Activated CD4-positive, alpha-beta T cell treated with anti-CD3 and anti-CD28 coated beads, Interleukin-2, amount 50 U/mL, for 1 hour (primary cell): ENCODE measurements around the gene LRRC27.

Source experiments
- DNase-seq: peaks from one replicate; pipeline ENCODE4 v3.0.0-alpha.2; 2020

LRRC27 gene

GRCh38 chr10:132417957-132418441, 86.0 kb downstream of the LRRC27 start:
- DNase-seq = no peak

GRCh38 chr10:132418527-132419416, 86.8 kb downstream of the LRRC27 start:
- no peak for DNase-seq

GRCh38 chr10:132419538-132420468, 87.8 kb downstream of the LRRC27 start:
- no peak for DNase-seq

GRCh38 chr10:132420469-132420980, 88.5 kb downstream of the LRRC27 start:
- DNase-seq = no peak

- no peak for DNase-seq
These were observed 89.2 kb downstream of the LRRC27 start for GRCh38 chr10:132420981-132421846.

- DNase-seq = no peak
These were observed 90.1 kb downstream of the LRRC27 start for GRCh38 chr10:132421847-132422751.

- DNase-seq = no peak
These were observed 91.2 kb downstream of the LRRC27 start for GRCh38 chr10:132422903-132423825.

- DNase-seq = no peak
These were observed 92.2 kb downstream of the LRRC27 start for GRCh38 chr10:132423966-132424861.

GRCh38 chr10:132425029-132425756, 93.2 kb downstream of the LRRC27 start:
- DNase-seq = no peak

- DNase-seq = no peak
These were observed 93.8 kb downstream of the LRRC27 start for GRCh38 chr10:132425757-132426155.

- no peak for DNase-seq
These were observed 95.2 kb downstream of the LRRC27 start for GRCh38 chr10:132427006-132427771.

- DNase-seq = no peak
These were observed 96.0 kb downstream of the LRRC27 start for GRCh38 chr10:132427939-132428367.

- DNase-seq = no peak
These were observed 96.5 kb downstream of the LRRC27 start for GRCh38 chr10:132428486-132428995.
